Mesenchymal stem cell (in vitro differentiated cells and primary cell): ENCODE results near the gene HDAC6.
A peak's percentile ranks its signal among the peaks of the same experiment; 100 is the strongest.

Source experiments
- DNase-seq: peaks from one replicate; pipeline ENCODE4 v3.0.0-alpha.2; 2013
- H2AFZ ChIP-seq: one replicate; pipeline ENCODE4 v1.6.1; 2013; ENCODE audit warnings: low read depth, mild to moderate bottlenecking, control low read depth, inconsistent platforms, low read length, moderate library complexity
- H2AK5ac ChIP-seq: 2 replicates; pipeline ENCODE4 v1.6.1; 2013; ENCODE audit warnings: low read length, moderate library complexity, mild to moderate bottlenecking, inconsistent platforms; ENCODE audit not compliant: severe bottlenecking
- H2BK120ac ChIP-seq: one replicate; pipeline ENCODE4 v1.6.1; 2013; ENCODE audit warnings: low read depth, mild to moderate bottlenecking, inconsistent platforms, low read length, moderate library complexity
- H2BK12ac ChIP-seq, 2 experiments: one replicate each; pipeline ENCODE4 v1.6.1; 2013; ENCODE audit warnings: inconsistent platforms in 2 of 2, low read length in 2 of 2, mild to moderate bottlenecking in 2 of 2, moderate library complexity in 2 of 2, control low read depth in 1 of 2
- H2BK15ac ChIP-seq: one replicate; pipeline ENCODE4 v1.6.1; 2013; ENCODE audit warnings: mild to moderate bottlenecking, low read depth, inconsistent platforms; ENCODE audit not compliant: poor library complexity, severe bottlenecking
- H2BK5ac ChIP-seq: 2 replicates; pipeline ENCODE4 v1.6.1; 2013; ENCODE audit warnings: low read depth, mild to moderate bottlenecking, low read length, control low read depth, inconsistent platforms; ENCODE audit not compliant: poor library complexity, severe bottlenecking
- H3K14ac ChIP-seq, 2 experiments: one replicate each; pipeline ENCODE4 v1.6.1; 2013; ENCODE audit warnings: inconsistent platforms in 2 of 2, low read length in 2 of 2, control low read depth in 1 of 2, mild to moderate bottlenecking in 1 of 2, moderate library complexity in 1 of 2
- H3K18ac ChIP-seq, 2 experiments: one replicate each; pipeline ENCODE4 v1.6.1; 2013; ENCODE audit warnings: inconsistent platforms in 2 of 2, low read length in 2 of 2, control low read depth in 1 of 2, low read depth in 1 of 2, mild to moderate bottlenecking in 1 of 2
- H3K23ac ChIP-seq, 2 experiments: one replicate each; pipeline ENCODE4 v1.6.1; 2013; ENCODE audit warnings: inconsistent platforms in 2 of 2, low read length in 2 of 2, mild to moderate bottlenecking in 2 of 2, moderate library complexity in 2 of 2, control low read depth in 1 of 2
- H3K27ac ChIP-seq: 2 replicates; pipeline ENCODE4 v1.5.1; 2013; ENCODE audit warnings: mild to moderate bottlenecking, moderate library complexity, low read length, control low read depth, inconsistent platforms; ENCODE audit not compliant: poor library complexity, severe bottlenecking
- H3K27me3 ChIP-seq, 2 experiments: 2 replicates each; pipeline versions ENCODE4 v1.6.1 to v1.7.0; 2013; ENCODE audit warnings: low read length in 2 of 2, mild to moderate bottlenecking in 2 of 2, moderate library complexity in 2 of 2, control low read depth in 1 of 2, inconsistent platforms in 1 of 2; ENCODE audit not compliant: control insufficient read depth in 1 of 2, insufficient read depth in 1 of 2
- H3K36me3 ChIP-seq, 2 experiments: 2 replicates each; pipeline versions ENCODE4 v1.6.1 to v1.7.0; 2013; ENCODE audit warnings: low read length in 2 of 2, control low read depth in 1 of 2, inconsistent platforms in 1 of 2, low read depth in 1 of 2, mild to moderate bottlenecking in 1 of 2; ENCODE audit not compliant: insufficient read depth in 2 of 2, control insufficient read depth in 1 of 2
- H3K4ac ChIP-seq, 2 experiments: one replicate each; pipeline ENCODE4 v1.6.1; 2013; ENCODE audit warnings: inconsistent platforms in 2 of 2, low read length in 2 of 2, mild to moderate bottlenecking in 2 of 2, moderate library complexity in 2 of 2, control low read depth in 1 of 2, low read depth in 1 of 2
- H3K4me1 ChIP-seq: 2 replicates; pipeline ENCODE4 v1.6.1; 2013; ENCODE audit warnings: low read depth, low read length, control low read depth; ENCODE audit not compliant: control insufficient read depth, insufficient read depth
- H3K4me2 ChIP-seq: 2 replicates; pipeline ENCODE4 v1.6.1; 2013; ENCODE audit warnings: low read length, mild to moderate bottlenecking, inconsistent platforms; ENCODE audit not compliant: poor library complexity, severe bottlenecking
- H3K4me3 ChIP-seq, 2 experiments: 2 replicates each; pipeline versions ENCODE4 v1.5.1 to v1.7.0; 2013; ENCODE audit warnings: low read length in 2 of 2, mild to moderate bottlenecking in 2 of 2, control low read depth in 1 of 2, low read depth in 1 of 2; ENCODE audit not compliant: insufficient read depth in 1 of 2
- H3K79me1 ChIP-seq: replicated peaks from 2 replicates; pipeline ENCODE4 v1.6.1; 2013; ENCODE audit warnings: mild to moderate bottlenecking, control low read depth, low read length, inconsistent platforms; ENCODE audit not compliant: poor library complexity, severe bottlenecking
- H3K9ac ChIP-seq: 2 replicates; pipeline ENCODE4 v1.7.0; 2013; ENCODE audit warnings: mild to moderate bottlenecking, low read length, moderate library complexity
- H3K9me3 ChIP-seq: 2 replicates; pipeline ENCODE4 v1.7.0; 2013; ENCODE audit warnings: mild to moderate bottlenecking, low read length; ENCODE audit not compliant: control insufficient read depth
- H4K8ac ChIP-seq: one replicate; pipeline ENCODE4 v1.6.1; 2013; ENCODE audit warnings: inconsistent platforms, mild to moderate bottlenecking, low read length, moderate library complexity
- H4K91ac ChIP-seq: one replicate; pipeline ENCODE4 v1.6.1; 2013; ENCODE audit warnings: mild to moderate bottlenecking, low read length, inconsistent platforms
- WGBS: methylation state at CpG from one replicate; pipeline ENCODE4 v1.1.7; 2013; ENCODE audit warnings: mixed read lengths; 5-methylcytosine and 5-hydroxymethylcytosine counted together

Gene HDAC6

GRCh38 chrX:48829016-48829735, 27.3 kb downstream of the HDAC6 start:
- Histone ChIP-seq H3K23ac (no peak overlapping the region), H3K4me1 (peaks cover 8% of the 10 kb centered on the region), H3K4me2 (no peak overlapping the region), H2BK12ac (no peak overlapping the region), H3K9me3 (peaks cover 13% of the 10 kb centered on the region), H3K9ac (no peak overlapping the region), H2BK120ac (no peak overlapping the region), H3K27ac (no peak overlapping the region), H3K79me1 (no peaks in the 10 kb centered on the region), H3K14ac (no peak overlapping the region), H2BK5ac (no peak overlapping the region), H3K36me3 (peaks cover 4 to 31% of the 10 kb centered on the region in 2 experiments), H3K4ac (no peak overlapping the region), H4K91ac (no peak overlapping the region), H3K18ac (no peak overlapping the region), H2AK5ac (no peak overlapping the region), H2AFZ (no peak overlapping the region), H2BK15ac (no peak overlapping the region), H3K4me3 (no peak overlapping the region), H4K8ac (no peak overlapping the region), H3K27me3 (peaks cover 16 to 52% of the 10 kb centered on the region in 2 experiments)
- 92% methylated on average over 20 of the region's 24 CpGs for WGBS
- no peak for DNase-seq

GRCh38 chrX:48831136-48831908, 29.5 kb downstream of the HDAC6 start:
- Histone ChIP-seq H3K18ac (no peak overlapping the region), H3K27ac (no peak overlapping the region), H3K4me3 (no peak overlapping the region), H4K91ac (no peak overlapping the region), H3K9ac (no peak overlapping the region), H3K9me3 (peaks cover 3% of the 10 kb centered on the region), H2BK5ac (no peak overlapping the region), H2AK5ac (no peak overlapping the region), H3K23ac (no peak overlapping the region), H3K14ac (no peak overlapping the region), H3K4me2 (peak overlapping the region; percentile 56), H3K79me1 (no peaks in the 10 kb centered on the region), H3K27me3 (peaks cover 33 to 68% of the 10 kb centered on the region in 2 experiments), H3K36me3 (peaks cover 0 to 10% of the 10 kb centered on the region in 2 experiments), H3K4me1 (peaks cover 12% of the 10 kb centered on the region), H2BK120ac (no peak overlapping the region), H3K4ac (no peak overlapping the region), H2AFZ (no peak overlapping the region), H4K8ac (no peak overlapping the region), H2BK12ac (no peak overlapping the region), H2BK15ac (no peak overlapping the region)
- DNase-seq = no peak
- 4% methylated on average over 29 of the region's 58 CpGs for WGBS

GRCh38 chrX:48831909-48832291, 30.0 kb downstream of the HDAC6 start:
- Histone ChIP-seq H3K79me1 (no peaks in the 10 kb centered on the region), H2AK5ac (no peak overlapping the region), H2BK12ac (no peak overlapping the region), H3K9ac (no peak overlapping the region), H3K27ac (no peak overlapping the region), H2BK120ac (no peak overlapping the region), H2BK15ac (no peak overlapping the region), H2AFZ (no peak overlapping the region), H3K23ac (no peak overlapping the region), H3K4me3 (peak overlapping the region in 1 of 2 experiments; percentile 31), H3K4me1 (peaks cover 12% of the 10 kb centered on the region), H3K27me3 (peaks cover 33 to 73% of the 10 kb centered on the region in 2 experiments), H3K9me3 (peaks cover 3% of the 10 kb centered on the region), H3K18ac (no peak overlapping the region), H4K91ac (no peak overlapping the region), H3K4ac (no peak overlapping the region), H2BK5ac (no peak overlapping the region), H3K14ac (no peak overlapping the region), H3K36me3 (peaks cover 0 to 5% of the 10 kb centered on the region in 2 experiments), H4K8ac (no peak overlapping the region), H3K4me2 (peak overlapping the region; percentile 56)
- WGBS = 0% methylated on average over 3 of the region's 57 CpGs
- DNase-seq = no peak

GRCh38 chrX:48833542-48834138, 31.8 kb downstream of the HDAC6 start:
- no peaks in the 10 kb centered on the region for H3K79me1 ChIP-seq
- H3K18ac ChIP-seq = no peak overlapping the region
- H3K4ac ChIP-seq = no peak overlapping the region
- no peak overlapping the region for H2BK12ac ChIP-seq
- H2BK120ac ChIP-seq = no peak overlapping the region
- H3K9ac ChIP-seq = no peak overlapping the region
- no peak overlapping the region for H2BK15ac ChIP-seq
- no peak overlapping the region for H4K8ac ChIP-seq
- no peaks in the 10 kb centered on the region for H3K36me3 ChIP-seq
- H3K23ac ChIP-seq = no peak overlapping the region
- no peak overlapping the region for H4K91ac ChIP-seq
- H3K14ac ChIP-seq = no peak overlapping the region
- DNase-seq = no peak
- H2AK5ac ChIP-seq = no peak overlapping the region
- H3K4me2 ChIP-seq = no peak overlapping the region
- no peak overlapping the region for H2AFZ ChIP-seq
- H3K4me1 ChIP-seq = peaks cover 12% of the 10 kb centered on the region
- H3K27me3 ChIP-seq = peaks cover 33 to 73% of the 10 kb centered on the region in 2 experiments
- WGBS = 87% methylated on average over 3 of the region's 9 CpGs
- peaks cover 3% of the 10 kb centered on the region for H3K9me3 ChIP-seq
- no peak overlapping the region for H3K4me3 ChIP-seq
- H2BK5ac ChIP-seq = no peak overlapping the region
- H3K27ac ChIP-seq = no peak overlapping the region
